Endothelial cell of umbilical vein (primary cell): ENCODE measurements around the gene PTX3. TPM values are rescaled to one million over a fixed set of nuclear protein-coding genes. Genes with fewer than 3 reads are reported as not detected.

ENCODE experiments used
- BruUV-seq: library from RNA; stranded (reverse); fragments of 400-500 nt; replicated peaks from 2 replicates; lab custom pipeline; 2021; lab: Mats Ljungman, UMichigan
- CTCF ChIA-PET: fragments of 300-600, 350-600 bp; sonication (Branson Sonifier 250); formaldehyde crosslinking; loops from one replicate; lab custom pipeline; 2021; ENCODE audit warnings: antibody characterized with exemption, inconsistent platforms; lab: Charles Lee
- POLR2A ChIA-PET: fragments of 300-600, 350-600 bp; sonication (Branson Sonifier 250); formaldehyde crosslinking; loops from one replicate; lab custom pipeline; 2021; ENCODE audit warnings: antibody characterized with exemption, inconsistent platforms; lab: Charles Lee
- DNase-seq: peaks from one replicate; pipeline ENCODE4 v3.0.0-alpha.2; 2011; ENCODE audit warnings: low read depth, low spot score
- FAIRE-seq: peaks from 2 replicates; lab custom pipeline; 2011; peaks lifted over from hg19 to GRCh38; lab: Jason Lieb, UNC
- H2AFZ ChIP-seq: 2 replicates; pipeline ENCODE4 v1.6.0; 2012; ENCODE audit warnings: low read depth, low read length, control low read depth, inconsistent platforms
- H3K27ac ChIP-seq: 2 replicates; pipeline ENCODE4 v1.5.1; 2011; ENCODE audit warnings: low read depth, mild to moderate bottlenecking, control low read depth, low read length, moderate library complexity; ENCODE audit not compliant: insufficient read depth
- H3K27me3 ChIP-seq, 2 experiments: 2 replicates each; pipeline versions ENCODE4 v1.6.0 to v1.6.1; 2011; ENCODE audit warnings: low read length in 2 of 2, mixed read lengths in 1 of 2; ENCODE audit not compliant: control insufficient read depth in 2 of 2, insufficient read depth in 2 of 2
- H3K36me3 ChIP-seq, 2 experiments: 2 replicates in 1 of 2; 3 replicates in 1 of 2; pipeline ENCODE4 v1.5.1; 2011; ENCODE audit warnings: low read length in 2 of 2, mild to moderate bottlenecking in 1 of 2, moderate library complexity in 1 of 2; ENCODE audit not compliant: control insufficient read depth in 2 of 2, insufficient read depth in 2 of 2; ENCODE audit errors: extremely low read depth in 1 of 2
- H3K4me1 ChIP-seq: 3 replicates; pipeline ENCODE4 v1.5.1; 2011; ENCODE audit warnings: mild to moderate bottlenecking, low read length; ENCODE audit not compliant: control insufficient read depth, insufficient read depth; ENCODE audit errors: extremely low read depth
- H3K4me2 ChIP-seq: 2 replicates; pipeline ENCODE4 v1.6.1; 2011; ENCODE audit warnings: low read length, control low read depth, mixed read lengths; ENCODE audit not compliant: insufficient read depth
- H3K4me3 ChIP-seq, 3 experiments: fragments of 200-600 bp in 1 of 3; sonication (generic), shearing (Covaris generic) in 1 of 3; replicated peaks in 1 of 3; 2 replicates each; pipeline ENCODE4 v1.5.1; 2011 to 2016; ENCODE audit warnings: control low read depth in 3 of 3, low read length in 3 of 3, mild to moderate bottlenecking in 2 of 3, inconsistent platforms in 1 of 3, low read depth in 1 of 3, moderate library complexity in 1 of 3; ENCODE audit not compliant: insufficient read depth in 1 of 3
- H3K79me2 ChIP-seq: 2 replicates; pipeline ENCODE4 v1.6.0; 2012; ENCODE audit warnings: low read length, inconsistent platforms; ENCODE audit not compliant: control insufficient read depth, insufficient read depth
- H3K9ac ChIP-seq: replicated peaks from 2 replicates; pipeline ENCODE3; 2011; ENCODE audit warnings: low read length, control low read depth; ENCODE audit not compliant: insufficient read depth; ENCODE audit errors: extremely low read depth
- H3K9me1 ChIP-seq: replicated peaks from 3 replicates; pipeline ENCODE4 v1.6.0; 2011; ENCODE audit warnings: mild to moderate bottlenecking, low read length; ENCODE audit not compliant: control insufficient read depth, insufficient read depth; ENCODE audit errors: extremely low read depth
- H3K9me3 ChIP-seq: replicated peaks from 2 replicates; pipeline ENCODE4 v1.5.1; 2012; ENCODE audit warnings: low read length, inconsistent platforms; ENCODE audit not compliant: control insufficient read depth, insufficient read depth
- H4K20me1 ChIP-seq: replicated peaks from 2 replicates; pipeline ENCODE3; 2011; ENCODE audit warnings: mild to moderate bottlenecking, low read length; ENCODE audit not compliant: control insufficient read depth, insufficient read depth; ENCODE audit errors: extremely low read depth
- CTCF ChIP-seq, 2 donors: IDR thresholded peaks; 1 replicate in 1 of 2; 2 replicates in 1 of 2; pipeline ENCODE4 v1.5.1; 2011; ENCODE audit warnings: low read length in 2 of 2, mild to moderate bottlenecking in 2 of 2, moderate library complexity in 2 of 2, control low read depth in 1 of 2, inconsistent platforms in 1 of 2, low read depth in 1 of 2; ENCODE audit not compliant: insufficient read depth in 1 of 2; ENCODE audit errors: extremely low read depth in 1 of 2
- GATA2 ChIP-seq: IDR thresholded peaks from 2 replicates; pipeline ENCODE4 v1.7.0; 2011; ENCODE audit warnings: low read depth, mild to moderate bottlenecking, moderate library complexity, mixed read lengths, low read length; ENCODE audit not compliant: insufficient read length, insufficient read depth
- JUN ChIP-seq: IDR thresholded peaks from 2 replicates; pipeline ENCODE4 v1.6.1; 2011; ENCODE audit warnings: borderline replicate concordance, low read depth; ENCODE audit not compliant: insufficient read length, insufficient read depth
- MYC ChIP-seq: IDR thresholded peaks from one replicate; pipeline ENCODE4 v1.6.1; 2011; ENCODE audit warnings: mild to moderate bottlenecking, low read depth, low read length
- POLR2AphosphoS5 ChIP-seq: IDR thresholded peaks from 2 replicates; pipeline ENCODE4 v1.6.1; 2012; ENCODE audit warnings: low read depth, mild to moderate bottlenecking, control low read depth, low read length, moderate library complexity; ENCODE audit not compliant: insufficient read depth
- dilution Hi-C: fragments of 300-500 bp; cut with MboI; formaldehyde crosslinking; loops from one replicate; pipeline ENCODE4 v1.15.0; 2019; ENCODE audit warnings: low sequenced_read_pairs; ENCODE audit not compliant: extremely low pct_ligation_motif_present
- intact Hi-C: fragments of 100-400 bp; cut with micrococcal nuclease; formaldehyde crosslinking; loops from one replicate; pipeline ENCODE4 v1.10.0; 2022
- polyA plus RNA-seq, 4 experiments: library from polyadenylated mRNA; depleted of rRNA in 3 of 4; stranded (reverse) in 3 of 4; unstranded in 1 of 4; fragments of >200 nt; gene quantifications; 2 replicates each; pipeline versions ENCODE4 v1.2.1 to v1.2.3, GENCODE V29; 2011 to 2012; ENCODE audit warnings: missing spikeins in 1 of 4
- total RNA-seq: library from RNA; stranded (reverse); gene quantifications from 2 replicates; pipeline ENCODE4 v1.2.3, GENCODE V29; 2021
- TF ChIP-seq, protein P1 (sequence below): IDR thresholded peaks from 2 replicates; pipeline ENCODE4 v1.6.1; 2011; ENCODE audit not compliant: insufficient read depth, insufficient read length

Gene PTX3
- total and polyA plus RNA-seq, 2 donors (not counting 3 experiments of a cell fraction or from before 2014, with no cell fraction given) = 122 to 172 TPM

GRCh38 chr3:157392104-157392503, 44.5 kb upstream of the PTX3 start:
- no TSS peak for BruUV-seq
- H3K27ac ChIP-seq = no peak overlapping the region
- H3K9me1 ChIP-seq = no peaks in the 10 kb centered on the region
- H3K79me2 ChIP-seq = peaks cover 3% of the 10 kb centered on the region
- DNase-seq (no peak), FAIRE-seq (no peak)
- no peak overlapping the region for H3K4me3 ChIP-seq
- H3K4me1 ChIP-seq = peaks cover 18% of the 10 kb centered on the region
- TF ChIP-seq JUN = no peak
- TF ChIP-seq GATA2 = no peak
- no peak for TF ChIP-seq MYC
- TF ChIP-seq CTCF (IDR thresholded peaks at IDR 0.05; ENCODE audit: extremely low read depth in 1 of 2, insufficient read depth in 1 of 2, low read depth in 1 of 2, low read length in 2 of 2) = no peak
- TF ChIP-seq, protein P1, sequence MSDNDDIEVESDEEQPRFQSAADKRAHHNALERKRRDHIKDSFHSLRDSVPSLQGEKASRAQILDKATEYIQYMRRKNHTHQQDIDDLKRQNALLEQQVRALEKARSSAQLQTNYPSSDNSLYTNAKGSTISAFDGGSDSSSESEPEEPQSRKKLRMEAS = no peak
- TF ChIP-seq POLR2AphosphoS5 = no peak
- H3K4me2 ChIP-seq = no peak overlapping the region
- POLR2A ChIA-PET = no interaction called here
- H3K9me3 ChIP-seq = no peaks in the 10 kb centered on the region
- H2AFZ ChIP-seq = no peak overlapping the region
- dilution Hi-C loops = no loop called here
- H3K27me3 ChIP-seq = no peaks in the 10 kb centered on the region
- H4K20me1 ChIP-seq = no peaks in the 10 kb centered on the region
- H3K9ac ChIP-seq = no peak overlapping the region
- CTCF ChIA-PET = interaction anchor here (0.8 to 2.0 kb wide), 3 partner anchors 8 to 36 kb away, joined by 3 to 5 read pairs (median 3); no protein-coding TSS in a partner anchor
- intact Hi-C loops = no loop called here
- no peaks in the 10 kb centered on the region for H3K36me3 ChIP-seq
